ENCODE results near the gene ASIC1.
A peak's percentile ranks its signal among the peaks of the same experiment; 100 is the strongest.
"Not testable (repeated sequence)": the region's sequence is repeated elsewhere in the genome, so short reads cannot be mapped to it uniquely, and the experiment has no call there.

Gene ASIC1

DNA sequence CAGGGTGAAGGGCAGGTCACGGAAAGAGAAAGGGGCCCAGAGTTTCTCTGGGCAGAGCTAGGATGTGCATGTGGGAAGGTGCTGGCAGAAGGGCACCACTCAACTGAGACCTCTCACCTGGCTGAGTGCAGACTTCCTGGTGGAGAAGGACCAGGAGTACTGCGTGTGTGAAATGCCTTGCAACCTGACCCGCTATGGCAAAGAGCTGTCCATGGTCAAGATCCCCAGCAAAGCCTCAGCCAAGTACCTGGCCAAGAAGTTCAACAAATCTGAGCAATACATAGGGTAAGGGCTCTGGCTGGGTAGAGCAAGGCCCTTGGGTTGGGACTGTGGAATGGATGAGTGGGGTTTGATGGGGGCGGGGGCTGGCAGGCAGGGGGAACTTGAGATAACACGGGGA lies 22.4 kb downstream of the ASIC1 start:
- Mint-ChIP-seq H3K27me3 (ENCODE audit: low read depth) (peaks cover 4% of the 10 kb centered on the region), H3K36me3 (ENCODE audit: low read depth) (no peaks in the 10 kb centered on the region), H3K27ac (no peak overlapping the region), H3K9me3 (no peaks in the 10 kb centered on the region), H3K4me3 (no peak overlapping the region), H3K4me1 (peaks cover 14% of the 10 kb centered on the region)
- TF ChIP-seq, protein P1, sequence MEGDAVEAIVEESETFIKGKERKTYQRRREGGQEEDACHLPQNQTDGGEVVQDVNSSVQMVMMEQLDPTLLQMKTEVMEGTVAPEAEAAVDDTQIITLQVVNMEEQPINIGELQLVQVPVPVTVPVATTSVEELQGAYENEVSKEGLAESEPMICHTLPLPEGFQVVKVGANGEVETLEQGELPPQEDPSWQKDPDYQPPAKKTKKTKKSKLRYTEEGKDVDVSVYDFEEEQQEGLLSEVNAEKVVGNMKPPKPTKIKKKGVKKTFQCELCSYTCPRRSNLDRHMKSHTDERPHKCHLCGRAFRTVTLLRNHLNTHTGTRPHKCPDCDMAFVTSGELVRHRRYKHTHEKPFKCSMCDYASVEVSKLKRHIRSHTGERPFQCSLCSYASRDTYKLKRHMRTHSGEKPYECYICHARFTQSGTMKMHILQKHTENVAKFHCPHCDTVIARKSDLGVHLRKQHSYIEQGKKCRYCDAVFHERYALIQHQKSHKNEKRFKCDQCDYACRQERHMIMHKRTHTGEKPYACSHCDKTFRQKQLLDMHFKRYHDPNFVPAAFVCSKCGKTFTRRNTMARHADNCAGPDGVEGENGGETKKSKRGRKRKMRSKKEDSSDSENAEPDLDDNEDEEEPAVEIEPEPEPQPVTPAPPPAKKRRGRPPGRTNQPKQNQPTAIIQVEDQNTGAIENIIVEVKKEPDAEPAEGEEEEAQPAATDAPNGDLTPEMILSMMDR (IDR thresholded peaks at IDR 0.05; ENCODE audit: unreplicated experiment in 3 of 3) = no peak

DNA sequence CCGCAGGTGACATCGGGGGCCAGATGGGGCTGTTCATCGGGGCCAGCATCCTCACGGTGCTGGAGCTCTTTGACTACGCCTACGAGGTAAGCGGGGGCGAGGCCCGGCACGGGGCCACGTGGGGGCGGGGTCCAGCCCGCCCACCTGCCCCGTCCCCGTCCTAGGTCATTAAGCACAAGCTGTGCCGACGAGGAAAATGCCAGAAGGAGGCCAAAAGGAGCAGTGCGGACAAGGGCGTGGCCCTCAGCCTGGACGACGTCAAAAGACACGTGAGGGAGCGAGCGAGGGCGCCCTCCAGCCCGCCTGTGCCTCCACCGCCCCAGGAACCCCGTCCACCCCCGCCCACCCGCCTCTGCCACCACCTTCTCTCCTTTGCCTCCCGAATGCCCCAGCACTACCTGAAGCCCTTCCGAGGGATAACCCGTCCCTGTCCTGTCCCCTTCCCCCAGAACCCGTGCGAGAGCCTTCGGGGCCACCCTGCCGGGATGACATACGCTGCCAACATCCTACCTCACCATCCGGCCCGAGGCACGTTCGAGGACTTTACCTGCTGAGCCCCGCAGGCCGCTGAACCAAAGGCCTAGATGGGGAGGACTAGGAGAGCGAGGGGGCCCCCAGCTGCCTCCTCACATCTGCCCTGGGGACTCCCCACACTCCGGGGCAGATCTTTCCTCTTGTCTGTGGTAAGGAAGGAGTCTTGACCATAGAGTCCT lies 23.9 kb downstream of the ASIC1 start:
- Mint-ChIP-seq H3K9me3 (no peaks in the 10 kb centered on the region), H3K27me3 (ENCODE audit: low read depth) (no peaks in the 10 kb centered on the region), H3K36me3 (ENCODE audit: low read depth) (peaks cover under 1% of the 10 kb centered on the region), H3K4me1 (peaks cover 19% of the 10 kb centered on the region), H3K4me3 (peak overlapping the region in 1 of 3 experiments; percentile 19), H3K27ac (peak overlapping the region in 1 of 3 experiments; percentile 87)
- TF ChIP-seq, protein P1 (IDR thresholded peaks at IDR 0.05; ENCODE audit: unreplicated experiment in 3 of 3) = no peak

DNA sequence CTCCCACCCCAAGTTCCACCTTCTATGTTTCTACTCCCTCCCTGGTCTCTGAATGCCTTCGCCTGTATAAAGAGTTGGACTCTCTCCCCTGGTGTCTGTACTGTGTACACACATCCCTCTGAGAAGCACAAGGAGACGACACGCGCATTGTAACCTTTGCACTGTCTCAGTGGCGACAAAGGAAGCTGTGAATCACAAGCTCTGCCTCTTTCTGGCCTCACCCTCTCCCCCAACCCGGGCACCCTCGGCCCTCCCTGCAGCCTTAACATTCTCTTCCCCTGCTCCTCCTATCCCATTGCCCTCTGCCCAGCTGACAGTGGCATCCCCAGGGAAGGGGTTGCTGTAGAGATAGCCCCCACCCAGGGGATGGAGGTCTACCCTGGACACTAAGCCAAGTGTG lies 25.2 kb downstream of the ASIC1 start:
- Mint-ChIP-seq H3K4me3 (peak overlapping the region; percentile 23 to 66 (median 37)), H3K9me3 (no peaks in the 10 kb centered on the region), H3K27me3 (ENCODE audit: low read depth) (no peaks in the 10 kb centered on the region), H3K36me3 (ENCODE audit: low read depth) (peaks cover 12% of the 10 kb centered on the region), H3K4me1 (peaks cover 28% of the 10 kb centered on the region), H3K27ac (peak overlapping the region; percentile 53 to 87 (median 83))
- TF ChIP-seq, protein P1 (IDR thresholded peaks at IDR 0.05; ENCODE audit: unreplicated experiment in 3 of 3) = no peak

DNA sequence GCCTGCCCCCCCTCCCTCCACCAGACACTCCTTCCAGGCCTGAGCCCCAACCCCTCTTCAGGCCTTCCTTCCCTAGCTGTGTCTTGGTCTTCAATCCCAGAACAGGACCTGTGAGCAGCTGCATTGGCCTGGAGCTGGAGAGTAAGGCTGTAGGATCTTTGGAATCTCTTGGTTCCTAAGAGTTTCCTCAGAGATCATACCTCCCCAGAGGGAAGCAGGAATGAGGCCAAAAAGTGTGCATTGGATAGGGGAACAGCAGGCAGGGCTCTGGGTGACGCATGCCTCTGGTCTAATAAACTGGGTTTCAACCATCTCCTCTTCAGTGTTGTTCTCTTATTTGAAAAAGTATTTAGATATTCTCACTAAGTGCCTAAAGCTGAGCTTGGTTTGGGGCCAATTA lies 25.9 kb downstream of the ASIC1 start:
- Mint-ChIP-seq H3K36me3 (ENCODE audit: low read depth) (peaks cover 18% of the 10 kb centered on the region), H3K27me3 (ENCODE audit: low read depth) (no peaks in the 10 kb centered on the region), H3K9me3 (no peaks in the 10 kb centered on the region), H3K4me3 (peak overlapping the region; percentile 85 to 91 (median 86)), H3K27ac (peak overlapping the region; percentile 81 to 93 (median 86)), H3K4me1 (peaks cover 32% of the 10 kb centered on the region)
- TF ChIP-seq, protein P1 (IDR thresholded peaks at IDR 0.05; ENCODE audit: unreplicated experiment in 3 of 3) = no peak

DNA sequence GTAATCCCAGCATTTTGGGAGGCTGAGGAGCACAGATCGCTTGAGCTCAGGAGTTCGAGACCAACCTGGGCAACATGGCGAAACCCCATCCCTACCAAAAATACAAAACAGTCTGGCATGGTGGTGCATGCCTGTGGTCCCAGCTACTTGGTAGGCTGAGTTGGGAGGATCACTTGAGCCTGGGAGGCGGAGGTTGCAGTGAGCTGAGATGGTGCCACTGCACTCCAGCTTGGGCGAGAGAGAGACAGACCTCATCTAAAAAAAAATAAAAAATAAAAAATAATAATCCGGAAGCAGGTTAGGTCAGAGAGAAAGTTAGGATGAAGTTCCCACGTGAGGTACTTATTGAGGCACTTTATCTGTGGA lies 27.0 kb downstream of the ASIC1 start:
- H3K4me1 Mint-ChIP-seq = peaks cover 32% of the 10 kb centered on the region

DNA sequence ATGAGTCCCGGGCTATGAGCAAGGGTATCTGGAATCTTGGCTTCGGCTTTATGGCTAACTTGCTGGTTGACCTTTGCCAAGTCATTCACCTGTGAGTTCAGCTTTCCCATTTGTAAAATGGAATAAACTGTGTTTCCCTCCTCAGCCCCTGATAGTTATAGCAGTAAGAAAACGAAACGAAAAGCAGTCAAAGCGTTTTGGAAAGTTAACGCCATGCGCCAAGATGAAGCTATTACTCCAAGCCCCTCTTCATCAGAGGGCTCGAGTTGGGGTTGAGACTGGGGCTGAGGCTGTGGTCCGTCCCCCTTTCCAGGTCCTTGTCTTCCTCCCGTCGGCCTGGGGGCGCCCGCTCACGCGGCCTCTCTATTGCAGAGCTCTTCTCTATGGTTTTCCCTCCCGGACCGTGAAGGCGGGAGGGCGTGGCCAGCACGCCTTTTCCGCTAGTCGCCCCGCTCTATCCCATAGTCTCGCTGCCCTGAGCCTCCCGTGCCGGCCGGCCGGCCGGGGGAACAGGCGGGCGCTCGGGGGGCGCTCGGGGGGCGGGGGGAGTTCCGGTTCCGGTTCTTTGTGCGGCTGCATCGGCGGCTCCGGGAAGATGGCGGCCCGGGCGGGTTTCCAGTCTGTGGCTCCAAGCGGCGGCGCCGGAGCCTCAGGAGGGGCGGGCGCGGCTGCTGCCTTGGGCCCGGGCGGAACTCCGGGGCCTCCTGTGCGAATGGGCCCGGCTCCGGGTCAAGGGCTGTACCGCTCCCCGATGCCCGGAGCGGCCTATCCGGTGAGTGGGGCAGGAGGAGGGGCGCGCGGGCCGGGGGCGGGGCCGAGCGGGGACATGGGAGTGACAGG lies 27.6 kb downstream of the ASIC1 start, which contains the start of gene SMARCD1:
TSS of gene SMARCD1 (plus strand) at position 568 of the 840 bp plus-strand sequence. CDS start at position 596, 28 bp downstream.
- Mint-ChIP-seq H3K9me3 (no peaks in the 10 kb centered on the region), H3K27me3 (ENCODE audit: low read depth) (no peaks in the 10 kb centered on the region), H3K4me1 (peaks cover 32% of the 10 kb centered on the region), H3K36me3 (ENCODE audit: low read depth) (peaks cover 35% of the 10 kb centered on the region), H3K4me3 (peak within 1 kb of the TSS; percentile 97 to 98 (median 98)), H3K27ac (peak within 1 kb of the TSS; percentile 95 to 99 (median 98))
- TF ChIP-seq, protein P1 (IDR thresholded peaks at IDR 0.05; ENCODE audit: unreplicated experiment in 3 of 3) = peak in 2 of 3 experiments; percentile 29 to 50

More for the DNA sequence above, 27.0 kb downstream of the ASIC1 start:
- H3K9me3 Mint-ChIP-seq; H3K27me3 Mint-ChIP-seq (ENCODE audit: low read depth): not testable (repeated sequence)
- peaks cover 29% of the 10 kb centered on the region for H3K36me3 Mint-ChIP-seq (ENCODE audit: low read depth)
- H3K27ac Mint-ChIP-seq = peak overlapping the region; percentile 95 to 98 (median 98)
- H3K4me3 Mint-ChIP-seq = peak overlapping the region; percentile 94 to 98 (median 95)

All from nephron (organoid).